ENCODE results near the gene IFNL3.
"Not testable (repeated sequence)": the region's sequence is repeated elsewhere in the genome, so short reads cannot be mapped to it uniquely, and the experiment has no call there.

Gene IFNL3

DNA sequence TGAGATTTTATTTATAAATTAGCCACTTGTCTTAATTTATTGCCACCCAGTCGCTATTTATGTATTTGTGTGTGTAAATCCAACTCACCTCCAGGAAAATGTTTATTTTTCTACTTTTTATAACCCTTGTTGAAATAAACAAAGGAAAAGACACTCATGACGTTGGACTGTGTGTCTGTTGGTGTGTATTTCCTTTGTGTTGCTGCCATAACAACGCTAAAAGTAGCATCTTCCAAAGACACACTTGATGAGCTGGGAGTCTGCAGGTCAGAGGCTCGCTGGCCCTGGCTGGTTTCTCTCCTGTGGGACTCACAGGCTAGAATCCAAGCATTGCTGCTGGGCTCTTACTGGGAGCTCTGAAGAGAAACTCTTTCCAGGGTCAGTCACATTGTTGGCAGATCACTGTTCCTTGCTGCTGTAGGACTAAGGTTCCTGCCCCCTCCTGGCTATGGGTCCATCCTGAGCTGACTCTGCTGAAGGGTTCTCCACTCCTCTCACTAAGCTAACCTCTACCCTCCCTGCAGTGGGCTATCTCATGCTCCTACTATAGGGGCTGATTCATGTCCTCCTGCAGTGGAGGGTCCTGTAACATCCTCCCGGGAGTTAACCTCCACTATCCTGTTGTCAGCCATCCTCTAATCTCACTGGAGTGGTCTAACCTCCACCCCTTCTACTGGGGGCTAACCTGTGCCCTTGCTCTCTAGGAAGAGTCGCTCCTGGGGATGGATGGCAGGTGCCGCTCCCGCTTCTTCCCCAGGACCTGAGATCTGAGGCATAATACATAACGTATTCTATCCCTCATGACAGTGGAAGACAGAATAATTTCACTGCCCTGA, 25.4 kb upstream of the IFNL3 start:
- TF ChIP-seq, protein P1, sequence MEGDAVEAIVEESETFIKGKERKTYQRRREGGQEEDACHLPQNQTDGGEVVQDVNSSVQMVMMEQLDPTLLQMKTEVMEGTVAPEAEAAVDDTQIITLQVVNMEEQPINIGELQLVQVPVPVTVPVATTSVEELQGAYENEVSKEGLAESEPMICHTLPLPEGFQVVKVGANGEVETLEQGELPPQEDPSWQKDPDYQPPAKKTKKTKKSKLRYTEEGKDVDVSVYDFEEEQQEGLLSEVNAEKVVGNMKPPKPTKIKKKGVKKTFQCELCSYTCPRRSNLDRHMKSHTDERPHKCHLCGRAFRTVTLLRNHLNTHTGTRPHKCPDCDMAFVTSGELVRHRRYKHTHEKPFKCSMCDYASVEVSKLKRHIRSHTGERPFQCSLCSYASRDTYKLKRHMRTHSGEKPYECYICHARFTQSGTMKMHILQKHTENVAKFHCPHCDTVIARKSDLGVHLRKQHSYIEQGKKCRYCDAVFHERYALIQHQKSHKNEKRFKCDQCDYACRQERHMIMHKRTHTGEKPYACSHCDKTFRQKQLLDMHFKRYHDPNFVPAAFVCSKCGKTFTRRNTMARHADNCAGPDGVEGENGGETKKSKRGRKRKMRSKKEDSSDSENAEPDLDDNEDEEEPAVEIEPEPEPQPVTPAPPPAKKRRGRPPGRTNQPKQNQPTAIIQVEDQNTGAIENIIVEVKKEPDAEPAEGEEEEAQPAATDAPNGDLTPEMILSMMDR (IDR thresholded peaks at IDR 0.05), result no peak

DNA sequence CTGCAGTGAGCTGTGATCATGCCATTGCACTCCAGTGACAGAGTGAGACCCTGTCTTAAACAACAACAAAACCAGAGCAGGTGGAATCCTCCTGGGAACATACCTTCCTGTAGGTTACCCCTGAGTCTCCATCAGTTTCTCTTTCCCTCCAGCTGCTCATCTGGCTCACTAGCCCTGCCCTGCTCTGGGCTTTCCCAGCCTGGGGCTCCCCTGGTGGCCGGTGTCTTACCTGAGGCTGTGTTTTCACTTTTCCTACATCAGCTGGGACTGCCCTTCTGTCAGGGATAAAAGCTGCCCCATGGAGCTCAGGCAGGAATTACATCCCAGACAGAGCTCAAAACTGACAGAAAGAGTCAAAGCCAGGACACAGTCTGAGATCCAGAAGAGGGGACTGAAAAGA, 23.3 kb upstream of the IFNL3 start, which contains the start of gene IFNL2:
IFNL2 (plus strand) TSS at position 312 of the 400 bp plus-strand sequence. CDS start 173 bp downstream, outside the sequence.
- TF ChIP-seq, protein P1 (IDR thresholded peaks at IDR 0.05), result not testable (repeated sequence)

DNA sequence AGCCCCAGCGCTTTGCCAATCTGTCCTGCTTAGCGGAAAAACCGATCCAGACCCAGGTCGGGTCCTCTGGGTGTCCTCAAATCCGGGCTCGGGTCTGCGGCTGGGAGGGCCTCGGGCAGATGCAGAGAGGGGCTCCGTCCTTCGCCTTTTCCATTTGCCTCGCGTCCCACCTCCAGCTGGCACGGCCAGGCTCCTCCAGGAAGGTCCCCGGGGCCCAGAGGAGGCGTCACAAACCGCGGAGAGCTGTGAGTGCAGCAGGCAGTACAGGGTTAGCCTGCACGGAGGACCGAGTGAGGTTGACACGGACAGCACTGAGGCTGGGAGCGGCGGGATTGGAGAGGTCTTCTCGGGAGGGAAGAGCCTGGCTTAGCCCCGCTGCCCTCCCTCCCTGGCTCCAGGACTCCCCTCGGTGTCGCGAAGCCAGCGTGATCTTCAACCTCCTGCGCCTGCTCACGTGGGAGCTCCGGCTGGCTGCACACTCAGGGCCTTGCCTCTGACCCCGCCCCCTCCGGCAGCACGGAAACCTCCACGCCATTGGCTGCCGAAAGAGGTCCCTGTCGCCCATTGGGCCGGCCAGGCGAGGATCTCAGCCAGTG, 20.6 kb upstream of the IFNL3 start:
- TF ChIP-seq, protein P1 (IDR thresholded peaks at IDR 0.05), result no peak

DNA sequence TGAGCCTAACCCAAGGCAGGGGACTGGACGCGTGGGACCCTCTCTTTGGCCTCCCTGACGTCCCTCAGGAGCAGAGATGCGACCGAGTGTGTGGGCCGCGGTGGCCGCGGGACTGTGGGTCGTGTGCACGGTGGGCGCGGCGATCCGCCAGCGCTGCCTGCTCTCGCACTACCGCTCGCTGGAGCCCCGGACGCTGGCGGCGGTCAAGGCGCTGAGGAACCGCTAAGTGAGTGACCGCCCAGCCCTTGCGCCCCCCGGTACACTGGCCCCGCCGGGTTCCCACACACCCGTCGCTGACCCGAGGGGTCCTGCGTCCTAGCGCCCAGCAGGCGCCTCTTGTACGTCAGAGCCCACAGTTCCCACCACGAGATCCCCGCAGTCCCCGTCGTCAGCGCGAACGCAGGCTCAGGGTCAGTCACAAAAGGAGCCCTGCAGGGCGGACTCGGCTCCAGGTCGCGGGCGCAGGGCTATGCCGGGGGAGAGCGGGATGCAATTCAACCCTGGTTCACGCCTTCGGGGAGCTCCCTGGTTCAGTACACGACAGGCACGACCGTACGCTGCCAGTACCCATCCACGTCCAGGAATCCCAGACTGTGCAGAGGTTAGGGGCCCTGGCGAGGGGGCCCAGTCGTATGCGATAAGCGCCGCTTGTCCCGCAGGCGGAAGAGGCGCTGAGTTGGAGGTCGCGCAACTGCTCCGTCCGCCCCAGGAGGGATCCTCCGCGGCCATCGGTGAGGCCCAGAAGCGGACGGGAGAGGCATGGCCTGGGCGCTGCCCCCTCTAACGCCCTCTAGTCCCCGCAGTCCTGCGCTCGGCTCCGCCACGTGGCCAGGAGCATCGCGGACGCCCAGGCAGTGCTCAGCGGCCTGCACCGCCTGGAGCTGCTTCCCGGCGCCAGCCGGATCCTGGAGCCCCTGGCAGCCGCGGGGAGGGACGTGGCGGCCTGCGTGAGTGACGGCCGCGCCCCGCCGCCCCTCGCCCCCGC, 19.8 kb upstream of the IFNL3 start:
- TF ChIP-seq, protein P1 (IDR thresholded peaks at IDR 0.05), result no peak

DNA sequence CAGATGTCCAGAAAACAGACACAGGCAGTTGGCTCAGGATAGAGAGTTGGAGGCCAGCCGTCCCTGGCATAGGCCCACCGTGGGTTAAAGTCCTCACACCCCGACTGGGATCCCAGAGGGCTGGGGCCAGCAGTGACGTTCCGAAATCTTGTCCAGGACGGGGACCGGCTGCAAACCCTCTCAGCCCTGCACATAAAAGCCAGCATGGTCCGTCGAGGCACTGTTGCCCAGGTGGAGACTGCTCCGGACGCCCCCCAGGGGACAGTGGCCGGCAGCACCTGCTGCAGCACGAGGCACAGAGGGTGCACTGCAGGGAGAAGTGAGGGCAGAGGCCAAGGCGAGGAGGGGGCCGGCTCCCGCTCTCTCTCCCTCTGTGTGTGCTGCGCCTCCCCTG, 19.1 kb upstream of the IFNL3 start:
- TF ChIP-seq, protein P1 (IDR thresholded peaks at IDR 0.05), result no peak

DNA sequence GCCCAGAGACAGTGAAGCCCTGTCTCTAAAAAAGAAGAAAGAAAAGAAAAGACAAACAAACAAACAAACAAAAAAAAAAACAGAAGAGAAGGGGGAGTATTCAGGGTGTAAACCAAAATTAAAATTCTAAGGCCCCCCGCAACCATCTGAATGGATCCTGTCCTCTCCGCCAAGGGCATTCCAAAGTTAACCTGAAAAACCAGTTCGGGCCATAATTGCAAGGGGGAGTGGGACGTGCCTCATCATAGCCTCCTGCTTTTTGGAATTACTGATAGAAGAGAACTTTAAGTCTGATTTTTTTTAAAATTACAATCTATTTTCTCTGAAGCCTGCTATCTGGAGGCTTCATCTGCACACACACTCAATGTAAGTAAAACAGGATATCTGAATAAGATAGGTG, 17.7 kb upstream of the IFNL3 start:
- TF ChIP-seq, protein P1 (IDR thresholded peaks at IDR 0.05), result no peak

DNA sequence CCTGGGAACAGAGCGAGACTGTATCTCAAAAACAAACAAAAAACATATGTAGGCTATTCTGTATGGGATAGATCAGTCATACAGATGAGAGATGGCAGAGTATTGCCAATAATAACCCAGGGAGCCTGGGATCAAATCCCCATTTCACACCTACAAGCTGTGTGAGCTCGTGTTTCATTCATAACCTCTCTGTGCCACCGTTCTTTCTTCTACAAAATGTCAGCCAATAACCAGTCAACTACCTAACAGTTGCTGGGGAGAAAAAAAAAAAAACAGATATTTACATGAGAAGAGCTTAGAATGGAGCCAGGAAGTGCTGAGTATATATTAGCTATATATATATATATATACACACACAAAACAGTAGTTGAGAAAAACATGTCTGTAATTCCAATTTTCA, 16.9 kb upstream of the IFNL3 start:
- TF ChIP-seq, protein P1 (IDR thresholded peaks at IDR 0.05), result no peak
